Endothelial cell of umbilical vein (primary cell): ENCODE measurements around the gene NIN.
"Not testable (repeated sequence)": the region's sequence is repeated elsewhere in the genome, so short reads cannot be mapped to it uniquely, and the experiment has no call there.

Experiments used
- EZH2 ChIP-seq: IDR thresholded peaks from 2 replicates; pipeline ENCODE4 v1.6.1; 2012; ENCODE audit warnings: borderline replicate concordance, low read depth, mild to moderate bottlenecking, moderate library complexity, low read length, inconsistent platforms; ENCODE audit not compliant: severe bottlenecking
- FOS ChIP-seq: IDR thresholded peaks from 2 replicates; pipeline ENCODE4 v1.6.1; 2011; ENCODE audit warnings: mild to moderate bottlenecking, low read length, moderate library complexity, borderline replicate concordance; ENCODE audit not compliant: insufficient read depth
- JUN ChIP-seq: IDR thresholded peaks from 2 replicates; pipeline ENCODE4 v1.6.1; 2011; ENCODE audit warnings: borderline replicate concordance, low read depth; ENCODE audit not compliant: insufficient read length, insufficient read depth
- MYC ChIP-seq: IDR thresholded peaks from one replicate; pipeline ENCODE4 v1.6.1; 2011; ENCODE audit warnings: mild to moderate bottlenecking, low read depth, low read length
- POLR2A ChIP-seq: IDR thresholded peaks from 2 replicates; pipeline ENCODE4 v1.6.1; 2012; ENCODE audit warnings: low read depth, mild to moderate bottlenecking, control low read depth, low read length
- POLR2AphosphoS5 ChIP-seq: IDR thresholded peaks from 2 replicates; pipeline ENCODE4 v1.6.1; 2012; ENCODE audit warnings: low read depth, mild to moderate bottlenecking, control low read depth, low read length, moderate library complexity; ENCODE audit not compliant: insufficient read depth
- TF ChIP-seq, protein P1 (sequence below), 2 donors: IDR thresholded peaks; 1 replicate in 1 of 2; 2 replicates in 1 of 2; pipeline ENCODE4 v1.5.1; 2011; ENCODE audit warnings: low read length in 2 of 2, mild to moderate bottlenecking in 2 of 2, moderate library complexity in 2 of 2, control low read depth in 1 of 2, inconsistent platforms in 1 of 2, low read depth in 1 of 2; ENCODE audit not compliant: insufficient read depth in 1 of 2; ENCODE audit errors: extremely low read depth in 1 of 2
- TF ChIP-seq, protein P2 (sequence below): IDR thresholded peaks from 2 replicates; pipeline ENCODE4 v1.6.1; 2011; ENCODE audit not compliant: insufficient read depth, insufficient read length

DNA sequence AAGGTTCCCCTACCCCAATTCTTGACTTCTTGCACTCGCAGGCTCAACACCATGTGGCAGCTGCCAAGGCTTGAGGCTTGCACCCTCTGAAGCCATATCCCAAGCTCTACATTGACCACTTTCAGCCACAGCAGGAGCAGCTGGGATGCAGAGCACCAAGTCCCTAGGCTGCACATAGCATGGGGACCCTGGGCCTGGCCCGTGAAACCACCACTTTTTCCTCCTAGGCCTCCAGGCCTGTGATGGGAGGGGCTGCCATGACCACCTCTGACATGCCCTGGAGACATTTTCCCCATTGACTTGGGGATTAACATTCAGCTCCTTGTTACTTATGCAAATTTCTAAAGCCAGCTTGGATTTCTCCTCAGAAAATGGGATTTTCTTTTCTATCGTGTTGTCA lies 136.7 kb downstream of the NIN start:
- TF ChIP-seq FOS, JUN, POLR2A, EZH2, POLR2AphosphoS5, MYC: not testable (repeated sequence)
- TF ChIP-seq, protein P1, sequence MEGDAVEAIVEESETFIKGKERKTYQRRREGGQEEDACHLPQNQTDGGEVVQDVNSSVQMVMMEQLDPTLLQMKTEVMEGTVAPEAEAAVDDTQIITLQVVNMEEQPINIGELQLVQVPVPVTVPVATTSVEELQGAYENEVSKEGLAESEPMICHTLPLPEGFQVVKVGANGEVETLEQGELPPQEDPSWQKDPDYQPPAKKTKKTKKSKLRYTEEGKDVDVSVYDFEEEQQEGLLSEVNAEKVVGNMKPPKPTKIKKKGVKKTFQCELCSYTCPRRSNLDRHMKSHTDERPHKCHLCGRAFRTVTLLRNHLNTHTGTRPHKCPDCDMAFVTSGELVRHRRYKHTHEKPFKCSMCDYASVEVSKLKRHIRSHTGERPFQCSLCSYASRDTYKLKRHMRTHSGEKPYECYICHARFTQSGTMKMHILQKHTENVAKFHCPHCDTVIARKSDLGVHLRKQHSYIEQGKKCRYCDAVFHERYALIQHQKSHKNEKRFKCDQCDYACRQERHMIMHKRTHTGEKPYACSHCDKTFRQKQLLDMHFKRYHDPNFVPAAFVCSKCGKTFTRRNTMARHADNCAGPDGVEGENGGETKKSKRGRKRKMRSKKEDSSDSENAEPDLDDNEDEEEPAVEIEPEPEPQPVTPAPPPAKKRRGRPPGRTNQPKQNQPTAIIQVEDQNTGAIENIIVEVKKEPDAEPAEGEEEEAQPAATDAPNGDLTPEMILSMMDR (IDR thresholded peaks at IDR 0.05; ENCODE audit: extremely low read depth in 1 of 2, insufficient read depth in 1 of 2, low read depth in 1 of 2, low read length in 2 of 2) = not testable (repeated sequence)
- TF ChIP-seq, protein P2, sequence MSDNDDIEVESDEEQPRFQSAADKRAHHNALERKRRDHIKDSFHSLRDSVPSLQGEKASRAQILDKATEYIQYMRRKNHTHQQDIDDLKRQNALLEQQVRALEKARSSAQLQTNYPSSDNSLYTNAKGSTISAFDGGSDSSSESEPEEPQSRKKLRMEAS = not testable (repeated sequence)
